HepG2 (cell line): ENCODE data around the gene SERTAD3. TPM values are rescaled to one million over a fixed set of nuclear protein-coding genes. Genes with fewer than 3 reads are reported as not detected.

Source experiments
- ATF1 ChIP-seq: IDR thresholded peaks from 2 replicates; pipeline ENCODE4 v1.6.1; 2016; ENCODE audit warnings: mild to moderate bottlenecking, control low read depth
- DNMT3B ChIP-seq: conservative IDR thresholded peaks from 2 replicates; pipeline ENCODE4 v1.6.1; 2016; ENCODE audit warnings: missing biosample characterization, control low read depth
- KLF16 ChIP-seq, 2 experiments: sonication (generic) in 1 of 2; formaldehyde crosslinking in 1 of 2; IDR thresholded peaks; 2 replicates each; pipeline versions ENCODE4 v1.6.1 to v1.8.0; 2016 to 2023; ENCODE audit warnings: missing genetic modification reagents in 2 of 2, missing compliant biosample characterization in 1 of 2
- NPAS2 ChIP-seq: sonication (generic); formaldehyde crosslinking; IDR thresholded peaks from 2 replicates; pipeline ENCODE4 v1.8.0; 2022; ENCODE audit warnings: mild to moderate bottlenecking, missing genetic modification reagents, borderline replicate concordance
- ZKSCAN8 ChIP-seq: IDR thresholded peaks from 2 replicates; pipeline ENCODE4 v1.6.1; 2016; ENCODE audit warnings: borderline replicate concordance, missing genetic modification reagents, missing compliant biosample characterization
- ZNF205 ChIP-seq: IDR thresholded peaks from 2 replicates; pipeline ENCODE4 v1.6.1; 2018; ENCODE audit warnings: missing biosample characterization, missing genetic modification reagents
- ZNF430 ChIP-seq: sonication (generic); formaldehyde crosslinking; IDR thresholded peaks from 2 replicates; pipeline ENCODE4 v1.9.0; 2021; ENCODE audit warnings: mild to moderate bottlenecking, missing genetic modification reagents
- ZNF616 ChIP-seq: sonication (generic); formaldehyde crosslinking; IDR thresholded peaks from 2 replicates; pipeline ENCODE4 v1.5.0; 2020; ENCODE audit warnings: low read depth, mild to moderate bottlenecking, missing genetic modification reagents
- ZNF746 ChIP-seq: sonication (generic); formaldehyde crosslinking; IDR thresholded peaks from 2 replicates; pipeline ENCODE4 v1.8.0; 2022; ENCODE audit warnings: mild to moderate bottlenecking, missing genetic modification reagents
- ZNF780A ChIP-seq: sonication (generic); formaldehyde crosslinking; IDR thresholded peaks from 2 replicates; pipeline ENCODE4 v1.8.0; 2022; ENCODE audit warnings: mild to moderate bottlenecking, missing genetic modification reagents, moderate library complexity
- polyA plus RNA-seq, 8 experiments: library from polyadenylated mRNA; depleted of rRNA in 3 of 8; stranded (reverse) in 7 of 8; unstranded in 1 of 8; fragments of >200 nt; fragmentation: Illumina TruSeq in 4 of 8; extraction: Trizol in 4 of 8; gene quantifications; 2 replicates each; pipeline versions ENCODE4 v1.2.1 to v1.2.3, GENCODE V29; 2011 to 2016; ENCODE audit warnings: low read depth in 4 of 8, missing spikeins in 1 of 8, mixed read lengths in 1 of 8; ENCODE audit not compliant: insufficient read depth in 1 of 8
- total RNA-seq, 5 experiments: library from RNA; depleted of rRNA; stranded (reverse); fragments of >200 nt; fragmentation: Illumina TruSeq; extraction: Trizol; gene quantifications; 2 replicates each; pipeline ENCODE4 v1.2.3, GENCODE V29; 2016; ENCODE audit warnings: low read depth in 1 of 5
- TF ChIP-seq, protein P1 (sequence below): sonication (generic); formaldehyde crosslinking; IDR thresholded peaks from 2 replicates; pipeline ENCODE4 v1.5.1; 2020; ENCODE audit warnings: missing genetic modification reagents, mild to moderate bottlenecking, borderline replicate concordance
- TF ChIP-seq, protein P2 (sequence below): IDR thresholded peaks from 2 replicates; pipeline ENCODE4 v1.6.1; 2018; ENCODE audit warnings: missing genetic modification reagents, mild to moderate bottlenecking, missing compliant biosample characterization
- TF ChIP-seq, protein P3 (sequence below): sonication (generic); formaldehyde crosslinking; IDR thresholded peaks from 2 replicates; pipeline ENCODE4 v1.4.0; 2020; ENCODE audit warnings: missing genetic modification reagents
- TF ChIP-seq, protein P4 (sequence below): sonication (generic); formaldehyde crosslinking; IDR thresholded peaks from one replicate; pipeline ENCODE4 v1.5.1; 2020; ENCODE audit warnings: mild to moderate bottlenecking, missing genetic modification reagents; ENCODE audit errors: not compliant biosample characterization

The SERTAD3 gene
- total and polyA plus RNA-seq, 2 of the 13 experiments (the other 11 are each of a cell fraction or from before 2014, with no cell fraction given), result 9.6 to 16.9 TPM

GRCh38 chr19:40416918-40417642 lies 27.1 kb downstream of the SERTAD3 start (continued):
- no peak for TF ChIP-seq ZNF746 (CRISPR knock-in tag)
- no peak for TF ChIP-seq ZNF780A
- TF ChIP-seq DNMT3B (CRISPR knock-in tag), result no peak
- TF ChIP-seq, protein P1, sequence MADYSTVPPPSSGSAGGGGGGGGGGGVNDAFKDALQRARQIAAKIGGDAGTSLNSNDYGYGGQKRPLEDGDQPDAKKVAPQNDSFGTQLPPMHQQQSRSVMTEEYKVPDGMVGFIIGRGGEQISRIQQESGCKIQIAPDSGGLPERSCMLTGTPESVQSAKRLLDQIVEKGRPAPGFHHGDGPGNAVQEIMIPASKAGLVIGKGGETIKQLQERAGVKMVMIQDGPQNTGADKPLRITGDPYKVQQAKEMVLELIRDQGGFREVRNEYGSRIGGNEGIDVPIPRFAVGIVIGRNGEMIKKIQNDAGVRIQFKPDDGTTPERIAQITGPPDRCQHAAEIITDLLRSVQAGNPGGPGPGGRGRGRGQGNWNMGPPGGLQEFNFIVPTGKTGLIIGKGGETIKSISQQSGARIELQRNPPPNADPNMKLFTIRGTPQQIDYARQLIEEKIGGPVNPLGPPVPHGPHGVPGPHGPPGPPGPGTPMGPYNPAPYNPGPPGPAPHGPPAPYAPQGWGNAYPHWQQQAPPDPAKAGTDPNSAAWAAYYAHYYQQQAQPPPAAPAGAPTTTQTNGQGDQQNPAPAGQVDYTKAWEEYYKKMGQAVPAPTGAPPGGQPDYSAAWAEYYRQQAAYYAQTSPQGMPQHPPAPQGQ (CRISPR knock-in tag), result no peak
- TF ChIP-seq, protein P2, sequence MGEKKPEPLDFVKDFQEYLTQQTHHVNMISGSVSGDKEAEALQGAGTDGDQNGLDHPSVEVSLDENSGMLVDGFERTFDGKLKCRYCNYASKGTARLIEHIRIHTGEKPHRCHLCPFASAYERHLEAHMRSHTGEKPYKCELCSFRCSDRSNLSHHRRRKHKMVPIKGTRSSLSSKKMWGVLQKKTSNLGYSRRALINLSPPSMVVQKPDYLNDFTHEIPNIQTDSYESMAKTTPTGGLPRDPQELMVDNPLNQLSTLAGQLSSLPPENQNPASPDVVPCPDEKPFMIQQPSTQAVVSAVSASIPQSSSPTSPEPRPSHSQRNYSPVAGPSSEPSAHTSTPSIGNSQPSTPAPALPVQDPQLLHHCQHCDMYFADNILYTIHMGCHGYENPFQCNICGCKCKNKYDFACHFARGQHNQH (CRISPR knock-in tag), result peak; percentile 40; the same call in 1 of the 2 replicates
- TF ChIP-seq, protein P3, sequence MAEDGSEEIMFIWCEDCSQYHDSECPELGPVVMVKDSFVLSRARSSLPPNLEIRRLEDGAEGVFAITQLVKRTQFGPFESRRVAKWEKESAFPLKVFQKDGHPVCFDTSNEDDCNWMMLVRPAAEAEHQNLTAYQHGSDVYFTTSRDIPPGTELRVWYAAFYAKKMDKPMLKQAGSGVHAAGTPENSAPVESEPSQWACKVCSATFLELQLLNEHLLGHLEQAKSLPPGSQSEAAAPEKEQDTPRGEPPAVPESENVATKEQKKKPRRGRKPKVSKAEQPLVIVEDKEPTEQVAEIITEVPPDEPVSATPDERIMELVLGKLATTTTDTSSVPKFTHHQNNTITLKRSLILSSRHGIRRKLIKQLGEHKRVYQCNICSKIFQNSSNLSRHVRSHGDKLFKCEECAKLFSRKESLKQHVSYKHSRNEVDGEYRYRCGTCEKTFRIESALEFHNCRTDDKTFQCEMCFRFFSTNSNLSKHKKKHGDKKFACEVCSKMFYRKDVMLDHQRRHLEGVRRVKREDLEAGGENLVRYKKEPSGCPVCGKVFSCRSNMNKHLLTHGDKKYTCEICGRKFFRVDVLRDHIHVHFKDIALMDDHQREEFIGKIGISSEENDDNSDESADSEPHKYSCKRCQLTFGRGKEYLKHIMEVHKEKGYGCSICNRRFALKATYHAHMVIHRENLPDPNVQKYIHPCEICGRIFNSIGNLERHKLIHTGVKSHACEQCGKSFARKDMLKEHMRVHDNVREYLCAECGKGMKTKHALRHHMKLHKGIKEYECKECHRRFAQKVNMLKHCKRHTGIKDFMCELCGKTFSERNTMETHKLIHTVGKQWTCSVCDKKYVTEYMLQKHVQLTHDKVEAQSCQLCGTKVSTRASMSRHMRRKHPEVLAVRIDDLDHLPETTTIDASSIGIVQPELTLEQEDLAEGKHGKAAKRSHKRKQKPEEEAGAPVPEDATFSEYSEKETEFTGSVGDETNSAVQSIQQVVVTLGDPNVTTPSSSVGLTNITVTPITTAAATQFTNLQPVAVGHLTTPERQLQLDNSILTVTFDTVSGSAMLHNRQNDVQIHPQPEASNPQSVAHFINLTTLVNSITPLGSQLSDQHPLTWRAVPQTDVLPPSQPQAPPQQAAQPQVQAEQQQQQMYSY, result no peak
- TF ChIP-seq ZNF616 (CRISPR knock-in tag), result no peak
- no peak for TF ChIP-seq ATF1 (CRISPR knock-in tag)
- 0 out of 4 replicates have a peak, but pooled peaks of 1 of the 2 experiments have one; percentile 46 for TF ChIP-seq KLF16 (CRISPR knock-in tag; IDR thresholded peaks at IDR 0.05)
- no peak for TF ChIP-seq ZNF430 (CRISPR knock-in tag)
- TF ChIP-seq, protein P4, sequence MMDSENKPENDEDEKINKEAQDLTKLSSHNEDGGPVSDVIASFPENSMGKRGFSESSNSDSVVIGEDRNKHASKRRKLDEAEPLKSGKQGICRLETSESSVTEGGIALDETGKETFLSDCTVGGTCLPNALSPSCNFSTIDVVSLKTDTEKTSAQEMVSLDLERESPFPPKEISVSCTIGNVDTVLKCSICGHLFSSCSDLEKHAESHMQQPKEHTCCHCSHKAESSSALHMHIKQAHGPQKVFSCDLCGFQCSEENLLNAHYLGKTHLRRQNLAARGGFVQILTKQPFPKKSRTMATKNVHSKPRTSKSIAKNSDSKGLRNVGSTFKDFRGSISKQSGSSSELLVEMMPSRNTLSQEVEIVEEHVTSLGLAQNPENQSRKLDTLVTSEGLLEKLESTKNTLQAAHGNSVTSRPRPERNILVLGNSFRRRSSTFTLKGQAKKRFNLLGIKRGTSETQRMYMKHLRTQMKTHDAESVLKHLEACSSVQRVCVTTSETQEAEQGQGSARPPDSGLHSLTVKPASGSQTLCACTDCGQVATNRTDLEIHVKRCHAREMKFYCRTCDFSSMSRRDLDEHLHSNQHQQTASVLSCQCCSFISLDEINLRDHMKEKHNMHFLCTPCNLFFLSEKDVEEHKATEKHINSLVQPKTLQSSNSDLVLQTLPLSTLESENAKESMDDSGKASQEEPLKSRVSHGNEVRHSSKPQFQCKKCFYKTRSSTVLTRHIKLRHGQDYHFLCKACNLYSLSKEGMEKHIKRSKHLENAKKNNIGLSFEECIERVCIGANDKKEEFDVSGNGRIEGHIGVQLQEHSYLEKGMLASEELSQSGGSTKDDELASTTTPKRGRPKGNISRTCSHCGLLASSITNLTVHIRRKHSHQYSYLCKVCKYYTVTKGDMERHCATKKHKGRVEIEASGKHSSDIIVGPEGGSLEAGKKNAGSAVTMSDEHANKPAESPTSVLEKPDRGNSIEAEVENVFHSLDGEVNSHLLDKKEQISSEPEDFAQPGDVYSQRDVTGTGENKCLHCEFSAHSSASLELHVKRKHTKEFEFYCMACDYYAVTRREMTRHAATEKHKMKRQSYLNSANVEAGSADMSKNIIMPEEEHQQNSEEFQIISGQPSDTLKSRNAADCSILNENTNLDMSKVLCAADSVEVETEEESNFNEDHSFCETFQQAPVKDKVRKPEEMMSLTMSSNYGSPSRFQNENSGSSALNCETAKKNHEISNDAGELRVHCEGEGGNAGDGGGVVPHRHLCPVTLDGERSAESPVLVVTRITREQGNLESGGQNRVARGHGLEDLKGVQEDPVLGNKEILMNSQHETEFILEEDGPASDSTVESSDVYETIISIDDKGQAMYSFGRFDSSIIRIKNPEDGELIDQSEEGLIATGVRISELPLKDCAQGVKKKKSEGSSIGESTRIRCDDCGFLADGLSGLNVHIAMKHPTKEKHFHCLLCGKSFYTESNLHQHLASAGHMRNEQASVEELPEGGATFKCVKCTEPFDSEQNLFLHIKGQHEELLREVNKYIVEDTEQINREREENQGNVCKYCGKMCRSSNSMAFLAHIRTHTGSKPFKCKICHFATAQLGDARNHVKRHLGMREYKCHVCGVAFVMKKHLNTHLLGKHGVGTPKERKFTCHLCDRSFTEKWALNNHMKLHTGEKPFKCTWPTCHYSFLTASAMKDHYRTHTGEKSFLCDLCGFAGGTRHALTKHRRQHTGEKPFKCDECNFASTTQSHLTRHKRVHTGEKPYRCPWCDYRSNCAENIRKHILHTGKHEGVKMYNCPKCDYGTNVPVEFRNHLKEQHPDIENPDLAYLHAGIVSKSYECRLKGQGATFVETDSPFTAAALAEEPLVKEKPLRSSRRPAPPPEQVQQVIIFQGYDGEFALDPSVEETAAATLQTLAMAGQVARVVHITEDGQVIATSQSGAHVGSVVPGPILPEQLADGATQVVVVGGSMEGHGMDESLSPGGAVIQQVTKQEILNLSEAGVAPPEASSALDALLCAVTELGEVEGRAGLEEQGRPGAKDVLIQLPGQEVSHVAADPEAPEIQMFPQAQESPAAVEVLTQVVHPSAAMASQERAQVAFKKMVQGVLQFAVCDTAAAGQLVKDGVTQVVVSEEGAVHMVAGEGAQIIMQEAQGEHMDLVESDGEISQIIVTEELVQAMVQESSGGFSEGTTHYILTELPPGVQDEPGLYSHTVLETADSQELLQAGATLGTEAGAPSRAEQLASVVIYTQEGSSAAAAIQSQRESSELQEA (CRISPR knock-in tag), result no peak
- TF ChIP-seq ZNF205 (CRISPR knock-in tag), result no peak
- TF ChIP-seq ZKSCAN8 (CRISPR knock-in tag), result no peak
- no peak for TF ChIP-seq NPAS2 (CRISPR knock-in tag)
